GM19240 (cell line): ENCODE data around the gene RFX4.
"Not testable (repeated sequence)": the region's sequence is repeated elsewhere in the genome, so short reads cannot be mapped to it uniquely, and the experiment has no call there.

Experiments
- DNase-seq: peaks from one replicate; pipeline ENCODE4 v3.0.0; 2011; ENCODE audit warnings: low spot score; ENCODE audit not compliant: insufficient read length

RFX4 gene

GRCh38 chr12:106726603-106727202 lies 143.9 kb downstream of the RFX4 start:
- not testable (repeated sequence) for DNase-seq

- DNase-seq, result no peak
Observed at GRCh38 chr12:106729611-106730010, 146.8 kb downstream of the RFX4 start.

GRCh38 chr12:106732890-106733289 lies 150.1 kb downstream of the RFX4 start:
- DNase-seq, result no peak

GRCh38 chr12:106733660-106734059 lies 150.9 kb downstream of the RFX4 start:
- no peak for DNase-seq

- DNase-seq, result no peak
Observed at GRCh38 chr12:106736051-106736957, 153.5 kb downstream of the RFX4 start.

GRCh38 chr12:106739318-106739717 lies 156.5 kb downstream of the RFX4 start:
- no peak for DNase-seq

- no peak for DNase-seq
Observed at GRCh38 chr12:106739815-106740530, 157.2 kb downstream of the RFX4 start.

- no peak for DNase-seq
Observed at GRCh38 chr12:106740818-106741217, 158.0 kb downstream of the RFX4 start.

GRCh38 chr12:106741247-106741646 lies 158.4 kb downstream of the RFX4 start:
- no peak for DNase-seq

GRCh38 chr12:106743270-106743988 lies 160.6 kb downstream of the RFX4 start:
- DNase-seq, result no peak

- no peak for DNase-seq
Observed at GRCh38 chr12:106744600-106744999, 161.8 kb downstream of the RFX4 start.

- no peak for DNase-seq
Observed at GRCh38 chr12:106745181-106745745, 162.5 kb downstream of the RFX4 start.

- no peak for DNase-seq
Observed at GRCh38 chr12:106747973-106748436, 165.2 kb downstream of the RFX4 start.

GRCh38 chr12:106750524-106750923 lies 167.7 kb downstream of the RFX4 start:
- no peak for DNase-seq

GRCh38 chr12:106753526-106753925 lies 170.7 kb downstream of the RFX4 start:
- peak; percentile 50 for DNase-seq

GRCh38 chr12:106754331-106754730 lies 171.5 kb downstream of the RFX4 start:
- no peak for DNase-seq

- DNase-seq, result no peak
Observed at GRCh38 chr12:106757623-106758348, 175.0 kb downstream of the RFX4 start.

GRCh38 chr12:106758349-106759110 lies 175.7 kb downstream of the RFX4 start:
- DNase-seq, result no peak

GRCh38 chr12:106759526-106760183 lies 176.9 kb downstream of the RFX4 start:
- DNase-seq, result no peak
